Endothelial cell of umbilical vein (primary cell): ENCODE measurements around the gene SLC16A4. TPM values are rescaled to one million over a fixed set of nuclear protein-coding genes. Genes with fewer than 3 reads are reported as not detected.

Experiments used
- BruUV-seq: library from RNA; stranded (reverse); fragments of 400-500 nt; replicated peaks from 2 replicates; lab custom pipeline; 2021; lab: Mats Ljungman, UMichigan
- CTCF ChIA-PET: fragments of 300-600, 350-600 bp; sonication (Branson Sonifier 250); formaldehyde crosslinking; loops from one replicate; lab custom pipeline; 2021; ENCODE audit warnings: antibody characterized with exemption, inconsistent platforms; lab: Charles Lee
- POLR2A ChIA-PET: fragments of 300-600, 350-600 bp; sonication (Branson Sonifier 250); formaldehyde crosslinking; loops from one replicate; lab custom pipeline; 2021; ENCODE audit warnings: antibody characterized with exemption, inconsistent platforms; lab: Charles Lee
- DNase-seq: peaks from one replicate; pipeline ENCODE4 v3.0.0-alpha.2; 2011; ENCODE audit warnings: low read depth, low spot score
- FAIRE-seq: peaks from 2 replicates; lab custom pipeline; 2011; peaks lifted over from hg19 to GRCh38; lab: Jason Lieb, UNC
- H2AFZ ChIP-seq: 2 replicates; pipeline ENCODE4 v1.6.0; 2012; ENCODE audit warnings: low read depth, low read length, control low read depth, inconsistent platforms
- H3K27ac ChIP-seq: 2 replicates; pipeline ENCODE4 v1.5.1; 2011; ENCODE audit warnings: low read depth, mild to moderate bottlenecking, control low read depth, low read length, moderate library complexity; ENCODE audit not compliant: insufficient read depth
- H3K27me3 ChIP-seq, 2 experiments: 2 replicates each; pipeline versions ENCODE4 v1.6.0 to v1.6.1; 2011; ENCODE audit warnings: low read length in 2 of 2, mixed read lengths in 1 of 2; ENCODE audit not compliant: control insufficient read depth in 2 of 2, insufficient read depth in 2 of 2
- H3K36me3 ChIP-seq, 2 experiments: 2 replicates in 1 of 2; 3 replicates in 1 of 2; pipeline ENCODE4 v1.5.1; 2011; ENCODE audit warnings: low read length in 2 of 2, mild to moderate bottlenecking in 1 of 2, moderate library complexity in 1 of 2; ENCODE audit not compliant: control insufficient read depth in 2 of 2, insufficient read depth in 2 of 2; ENCODE audit errors: extremely low read depth in 1 of 2
- H3K4me1 ChIP-seq: 3 replicates; pipeline ENCODE4 v1.5.1; 2011; ENCODE audit warnings: mild to moderate bottlenecking, low read length; ENCODE audit not compliant: control insufficient read depth, insufficient read depth; ENCODE audit errors: extremely low read depth
- H3K4me2 ChIP-seq: 2 replicates; pipeline ENCODE4 v1.6.1; 2011; ENCODE audit warnings: low read length, control low read depth, mixed read lengths; ENCODE audit not compliant: insufficient read depth
- H3K4me3 ChIP-seq, 3 experiments: fragments of 200-600 bp in 1 of 3; sonication (generic), shearing (Covaris generic) in 1 of 3; replicated peaks in 1 of 3; 2 replicates each; pipeline ENCODE4 v1.5.1; 2011 to 2016; ENCODE audit warnings: control low read depth in 3 of 3, low read length in 3 of 3, mild to moderate bottlenecking in 2 of 3, inconsistent platforms in 1 of 3, low read depth in 1 of 3, moderate library complexity in 1 of 3; ENCODE audit not compliant: insufficient read depth in 1 of 3
- H3K79me2 ChIP-seq: 2 replicates; pipeline ENCODE4 v1.6.0; 2012; ENCODE audit warnings: low read length, inconsistent platforms; ENCODE audit not compliant: control insufficient read depth, insufficient read depth
- H3K9ac ChIP-seq: replicated peaks from 2 replicates; pipeline ENCODE3; 2011; ENCODE audit warnings: low read length, control low read depth; ENCODE audit not compliant: insufficient read depth; ENCODE audit errors: extremely low read depth
- H3K9me1 ChIP-seq: replicated peaks from 3 replicates; pipeline ENCODE4 v1.6.0; 2011; ENCODE audit warnings: mild to moderate bottlenecking, low read length; ENCODE audit not compliant: control insufficient read depth, insufficient read depth; ENCODE audit errors: extremely low read depth
- H3K9me3 ChIP-seq: replicated peaks from 2 replicates; pipeline ENCODE4 v1.5.1; 2012; ENCODE audit warnings: low read length, inconsistent platforms; ENCODE audit not compliant: control insufficient read depth, insufficient read depth
- H4K20me1 ChIP-seq: replicated peaks from 2 replicates; pipeline ENCODE3; 2011; ENCODE audit warnings: mild to moderate bottlenecking, low read length; ENCODE audit not compliant: control insufficient read depth, insufficient read depth; ENCODE audit errors: extremely low read depth
- CTCF ChIP-seq, 2 donors: IDR thresholded peaks; 1 replicate in 1 of 2; 2 replicates in 1 of 2; pipeline ENCODE4 v1.5.1; 2011; ENCODE audit warnings: low read length in 2 of 2, mild to moderate bottlenecking in 2 of 2, moderate library complexity in 2 of 2, control low read depth in 1 of 2, inconsistent platforms in 1 of 2, low read depth in 1 of 2; ENCODE audit not compliant: insufficient read depth in 1 of 2; ENCODE audit errors: extremely low read depth in 1 of 2
- EZH2 ChIP-seq: IDR thresholded peaks from 2 replicates; pipeline ENCODE4 v1.6.1; 2012; ENCODE audit warnings: borderline replicate concordance, low read depth, mild to moderate bottlenecking, moderate library complexity, low read length, inconsistent platforms; ENCODE audit not compliant: severe bottlenecking
- FOS ChIP-seq: IDR thresholded peaks from 2 replicates; pipeline ENCODE4 v1.6.1; 2011; ENCODE audit warnings: mild to moderate bottlenecking, low read length, moderate library complexity, borderline replicate concordance; ENCODE audit not compliant: insufficient read depth
- GATA2 ChIP-seq: IDR thresholded peaks from 2 replicates; pipeline ENCODE4 v1.7.0; 2011; ENCODE audit warnings: low read depth, mild to moderate bottlenecking, moderate library complexity, mixed read lengths, low read length; ENCODE audit not compliant: insufficient read length, insufficient read depth
- JUN ChIP-seq: IDR thresholded peaks from 2 replicates; pipeline ENCODE4 v1.6.1; 2011; ENCODE audit warnings: borderline replicate concordance, low read depth; ENCODE audit not compliant: insufficient read length, insufficient read depth
- MYC ChIP-seq: IDR thresholded peaks from one replicate; pipeline ENCODE4 v1.6.1; 2011; ENCODE audit warnings: mild to moderate bottlenecking, low read depth, low read length
- POLR2A ChIP-seq: IDR thresholded peaks from 2 replicates; pipeline ENCODE4 v1.6.1; 2012; ENCODE audit warnings: low read depth, mild to moderate bottlenecking, control low read depth, low read length
- POLR2AphosphoS5 ChIP-seq: IDR thresholded peaks from 2 replicates; pipeline ENCODE4 v1.6.1; 2012; ENCODE audit warnings: low read depth, mild to moderate bottlenecking, control low read depth, low read length, moderate library complexity; ENCODE audit not compliant: insufficient read depth
- dilution Hi-C: fragments of 300-500 bp; cut with MboI; formaldehyde crosslinking; loops from one replicate; pipeline ENCODE4 v1.15.0; 2019; ENCODE audit warnings: low sequenced_read_pairs; ENCODE audit not compliant: extremely low pct_ligation_motif_present
- intact Hi-C: fragments of 100-400 bp; cut with micrococcal nuclease; formaldehyde crosslinking; loops from one replicate; pipeline ENCODE4 v1.10.0; 2022
- polyA plus RNA-seq, 4 experiments: library from polyadenylated mRNA; depleted of rRNA in 3 of 4; stranded (reverse) in 3 of 4; unstranded in 1 of 4; fragments of >200 nt; gene quantifications; 2 replicates each; pipeline versions ENCODE4 v1.2.1 to v1.2.3, GENCODE V29; 2011 to 2012; ENCODE audit warnings: missing spikeins in 1 of 4
- total RNA-seq: library from RNA; stranded (reverse); gene quantifications from 2 replicates; pipeline ENCODE4 v1.2.3, GENCODE V29; 2021
- TF ChIP-seq, protein P1 (sequence below): IDR thresholded peaks from 2 replicates; pipeline ENCODE4 v1.6.1; 2011; ENCODE audit not compliant: insufficient read depth, insufficient read length

The SLC16A4 gene
- total and polyA plus RNA-seq, 2 donors (not counting 3 experiments of a cell fraction or from before 2014, with no cell fraction given) = 2.8 to 7.2 TPM

DNA sequence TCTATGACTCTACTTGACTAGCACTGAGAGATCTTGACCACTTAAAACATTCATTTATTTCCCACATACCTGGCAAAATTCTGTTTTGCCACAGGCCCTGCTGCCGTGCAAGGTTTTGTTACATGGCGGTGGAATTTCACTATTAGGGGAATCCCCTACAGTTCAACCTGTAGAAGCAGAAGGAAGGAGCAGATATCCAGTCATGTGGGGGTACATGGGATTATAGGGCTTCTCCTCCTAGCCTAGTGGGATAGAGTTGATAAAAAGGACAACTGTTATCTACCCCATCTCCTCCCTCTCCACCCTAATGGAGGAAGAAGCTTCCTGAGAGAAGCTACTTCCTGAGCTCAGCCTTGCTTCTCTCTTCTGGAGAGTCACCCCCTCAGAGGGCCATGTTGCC, 42.4 kb upstream of the SLC16A4 start:
- CTCF ChIA-PET = interaction anchor here (0.7 to 2.6 kb wide), 3 partner anchors 27 to 225 kb away, joined by 3 to 11 read pairs (median 8); no protein-coding TSS in a partner anchor
- Histone ChIP-seq H3K4me2 (no peak overlapping the region), H3K9me3 (no peaks in the 10 kb centered on the region), H3K36me3 (no peaks in the 10 kb centered on the region), H3K9me1 (no peaks in the 10 kb centered on the region), H3K4me1 (no peaks in the 10 kb centered on the region), H2AFZ (no peak overlapping the region), H3K4me3 (no peak overlapping the region), H3K9ac (no peak overlapping the region), H3K27me3 (peaks cover 9 to 16% of the 10 kb centered on the region in 2 experiments), H3K79me2 (no peaks in the 10 kb centered on the region), H4K20me1 (no peaks in the 10 kb centered on the region), H3K27ac (no peak overlapping the region)
- intact Hi-C loops (no loop called here), dilution Hi-C loops (no loop called here)
- POLR2A ChIA-PET = no interaction called here
- FAIRE-seq (no peak), DNase-seq (no peak)
- BruUV-seq = no TSS peak
- no peak for TF ChIP-seq GATA2
- TF ChIP-seq POLR2A = no peak
- TF ChIP-seq, protein P1, sequence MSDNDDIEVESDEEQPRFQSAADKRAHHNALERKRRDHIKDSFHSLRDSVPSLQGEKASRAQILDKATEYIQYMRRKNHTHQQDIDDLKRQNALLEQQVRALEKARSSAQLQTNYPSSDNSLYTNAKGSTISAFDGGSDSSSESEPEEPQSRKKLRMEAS = no peak
- no peak for TF ChIP-seq MYC
- TF ChIP-seq CTCF (IDR thresholded peaks at IDR 0.05; ENCODE audit: extremely low read depth in 1 of 2, insufficient read depth in 1 of 2, low read depth in 1 of 2, low read length in 2 of 2) = no peak
- TF ChIP-seq FOS = no peak
- no peak for TF ChIP-seq EZH2
- no peak for TF ChIP-seq JUN
- TF ChIP-seq POLR2AphosphoS5 = no peak
